HEK293T (cell line): ENCODE measurements around the gene DES.

Source experiments
- ARNT ChIP-seq: fragments of 450-650 bp; IDR thresholded peaks from 2 replicates; pipeline ENCODE4 v1.6.1; 2017; ENCODE audit warnings: mild to moderate bottlenecking
- BHLHE40 ChIP-seq: fragments of 450-650 bp; IDR thresholded peaks from 2 replicates; pipeline ENCODE4 v1.6.1; 2016; ENCODE audit warnings: mild to moderate bottlenecking, moderate library complexity, borderline replicate concordance
- ELF4 ChIP-seq: fragments of 450-650 bp; IDR thresholded peaks from 2 replicates; pipeline ENCODE4 v1.6.1; 2017; ENCODE audit warnings: antibody characterized with exemption
- FOXA1 ChIP-seq: fragments of 450-650 bp; IDR thresholded peaks from 2 replicates; pipeline ENCODE4 v1.6.1; 2016; ENCODE audit warnings: mild to moderate bottlenecking
- FOXM1 ChIP-seq: fragments of 450-650 bp; IDR thresholded peaks from 2 replicates; pipeline ENCODE4 v1.6.1; 2017; ENCODE audit warnings: mild to moderate bottlenecking, borderline replicate concordance
- L3MBTL2 ChIP-seq: fragments of 450-650 bp; conservative IDR thresholded peaks from 2 replicates; pipeline ENCODE4 v1.6.1; 2016; ENCODE audit warnings: mild to moderate bottlenecking
- LEF1 ChIP-seq: fragments of 450-650 bp; IDR thresholded peaks from 2 replicates; pipeline ENCODE4 v1.6.1; 2017; ENCODE audit warnings: mild to moderate bottlenecking, borderline replicate concordance
- NFRKB ChIP-seq: fragments of 450-650 bp; IDR thresholded peaks from 2 replicates; pipeline ENCODE4 v1.6.1; 2016; ENCODE audit warnings: mild to moderate bottlenecking, moderate library complexity
- PKNOX1 ChIP-seq: fragments of 450-650 bp; IDR thresholded peaks from 2 replicates; pipeline ENCODE4 v1.6.1; 2016
- SP1 ChIP-seq: fragments of 450-650 bp; IDR thresholded peaks from 2 replicates; pipeline ENCODE4 v1.6.1; 2017
- SUZ12 ChIP-seq: fragments of 450-650 bp; IDR thresholded peaks from 2 replicates; pipeline ENCODE4 v1.6.1; 2016; ENCODE audit warnings: mild to moderate bottlenecking
- TARDBP ChIP-seq: fragments of 450-650 bp; IDR thresholded peaks from 2 replicates; pipeline ENCODE4 v1.6.1; 2016
- ZNF384 ChIP-seq: fragments of 450-650 bp; IDR thresholded peaks from 2 replicates; pipeline ENCODE4 v1.6.1; 2016

GRCh38 chr2:219430633-219431615, 12.7 kb downstream of the DES start:
- TF ChIP-seq BHLHE40 (no peak), SP1 (no peak), ZNF384 (no peak), NFRKB (no peak), PKNOX1 (no peak), FOXM1 (no peak), FOXA1 (no peak), LEF1 (no peak), L3MBTL2 (no peak), SUZ12 (no peak), ELF4 (no peak), ARNT (no peak), TARDBP (no peak)
